Upper lobe of right lung (tissue), 1 donor: Measurements from ENCODE around the gene LRRC30. TPM values are rescaled to one million over a fixed set of nuclear protein-coding genes. Genes with fewer than 3 reads are reported as not detected.

Source experiments
- ATAC-seq: fragments of 200-7000 bp; cut with Tn5 transposase; one replicate; pipeline ENCODE4 v1.9.1; 2020; ENCODE audit warnings: mild to moderate bottlenecking, moderate library complexity
- DNase-seq: peaks from one replicate; pipeline ENCODE4 v3.0.0-alpha.2; 2020
- H3K27ac ChIP-seq: fragments of 200-600 bp; one replicate; pipeline ENCODE4 v1.8.0; 2022
- H3K27me3 ChIP-seq: fragments of 200-600 bp; one replicate; pipeline ENCODE4 v1.8.0; 2022; ENCODE audit warnings: mild to moderate bottlenecking
- H3K36me3 ChIP-seq: fragments of 200-600 bp; one replicate; pipeline ENCODE4 v1.8.0; 2022
- H3K4me1 ChIP-seq: fragments of 200-600 bp; one replicate; pipeline ENCODE4 v1.8.0; 2022
- H3K4me3 ChIP-seq: fragments of 200-600 bp; one replicate; pipeline ENCODE4 v1.8.0; 2022; ENCODE audit warnings: mild to moderate bottlenecking
- H3K9me3 ChIP-seq: fragments of 200-600 bp; one replicate; pipeline ENCODE4 v1.8.0; 2022
- intact Hi-C: fragments of 100-400 bp; cut with DNase I; formaldehyde crosslinking; loops from one replicate; pipeline ENCODE4 v1.11.0; 2022
- total RNA-seq: library from RNA; stranded (reverse); fragmentation: NEBNext Ultra II Directional; extraction: Animal tissue kit (Norgen Biotek cat#: 25700); gene quantifications from one replicate; pipeline ENCODE4 v1.2.1, GENCODE V29; 2021
- TF ChIP-seq, protein P1 (sequence below): fragments of 200-600 bp; IDR thresholded peaks from one replicate; pipeline ENCODE4 v1.8.0; 2022; ENCODE audit warnings: antibody characterized with exemption
- donor health status: DM: no; HTN: yes; CAD: no; lungs with severe emphysema.

LRRC30 gene
- total RNA-seq, 1 donor from 2014 or later: not detected

DNA sequence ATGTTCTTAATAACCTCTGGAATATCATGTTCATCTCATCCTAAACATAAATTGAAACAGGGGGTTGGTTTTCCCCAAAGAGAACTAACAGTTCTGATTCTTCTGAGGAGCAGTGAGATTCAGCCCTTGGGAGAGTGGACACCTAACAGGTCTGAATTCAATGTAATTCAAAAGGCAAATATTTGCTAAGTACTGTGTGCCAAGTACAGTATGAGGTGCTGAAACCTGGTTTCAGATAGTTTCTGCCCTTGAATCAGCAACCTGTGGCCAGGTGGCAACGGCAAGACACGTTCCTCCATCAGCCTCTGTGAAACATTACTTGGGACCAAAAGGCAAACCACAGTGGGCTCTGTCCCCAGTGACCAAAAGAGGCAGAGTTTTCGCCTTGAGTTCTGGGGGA, 1.3 kb downstream of the LRRC30 start:
- Histone ChIP-seq H3K27ac (no peak overlapping the region), H3K27me3 (no peaks in the 10 kb centered on the region), H3K36me3 (no peaks in the 10 kb centered on the region), H3K4me1 (peaks cover 3% of the 10 kb centered on the region), H3K9me3 (no peaks in the 10 kb centered on the region), H3K4me3 (no peak overlapping the region)
- intact Hi-C loops: no loop called here
- no peak for ATAC-seq
- TF ChIP-seq, protein P1, sequence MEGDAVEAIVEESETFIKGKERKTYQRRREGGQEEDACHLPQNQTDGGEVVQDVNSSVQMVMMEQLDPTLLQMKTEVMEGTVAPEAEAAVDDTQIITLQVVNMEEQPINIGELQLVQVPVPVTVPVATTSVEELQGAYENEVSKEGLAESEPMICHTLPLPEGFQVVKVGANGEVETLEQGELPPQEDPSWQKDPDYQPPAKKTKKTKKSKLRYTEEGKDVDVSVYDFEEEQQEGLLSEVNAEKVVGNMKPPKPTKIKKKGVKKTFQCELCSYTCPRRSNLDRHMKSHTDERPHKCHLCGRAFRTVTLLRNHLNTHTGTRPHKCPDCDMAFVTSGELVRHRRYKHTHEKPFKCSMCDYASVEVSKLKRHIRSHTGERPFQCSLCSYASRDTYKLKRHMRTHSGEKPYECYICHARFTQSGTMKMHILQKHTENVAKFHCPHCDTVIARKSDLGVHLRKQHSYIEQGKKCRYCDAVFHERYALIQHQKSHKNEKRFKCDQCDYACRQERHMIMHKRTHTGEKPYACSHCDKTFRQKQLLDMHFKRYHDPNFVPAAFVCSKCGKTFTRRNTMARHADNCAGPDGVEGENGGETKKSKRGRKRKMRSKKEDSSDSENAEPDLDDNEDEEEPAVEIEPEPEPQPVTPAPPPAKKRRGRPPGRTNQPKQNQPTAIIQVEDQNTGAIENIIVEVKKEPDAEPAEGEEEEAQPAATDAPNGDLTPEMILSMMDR: no peak
- no peak for DNase-seq

DNA sequence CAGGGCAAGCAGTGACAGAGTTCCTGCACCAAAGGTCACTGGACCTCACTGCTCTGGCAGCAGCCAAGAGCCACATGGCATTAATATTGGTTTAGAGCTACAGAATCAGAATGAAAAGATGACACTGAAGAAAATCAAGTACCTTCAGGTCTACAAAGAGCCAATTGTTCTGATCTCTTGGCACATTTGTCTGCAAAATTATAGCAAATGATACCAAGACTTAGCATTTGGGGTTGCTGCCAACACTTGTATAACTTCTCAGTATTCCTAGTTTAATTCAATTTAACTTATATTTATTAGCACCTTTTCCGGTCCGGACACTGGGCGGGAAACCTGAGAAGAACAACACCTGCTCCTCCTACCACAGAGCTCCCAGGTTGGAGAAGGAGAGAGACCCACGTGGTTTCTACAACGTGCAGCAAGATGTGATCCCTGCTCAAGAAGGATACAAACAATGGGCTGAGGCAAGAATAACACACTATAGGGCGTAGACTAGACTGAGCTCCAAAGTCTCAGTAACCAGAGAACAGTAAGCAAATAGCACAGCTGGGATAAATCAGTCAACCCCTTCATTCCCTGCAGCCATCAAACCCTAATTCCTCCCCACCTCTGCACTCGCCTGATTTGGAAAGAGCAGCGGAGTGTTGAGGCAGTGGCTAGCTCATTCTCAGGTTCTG, 2.4 kb downstream of the LRRC30 start:
- H3K27me3 ChIP-seq: no peaks in the 10 kb centered on the region
- ATAC-seq: no peak
- TF ChIP-seq, protein P1: no peak
- DNase-seq: no peak
- no peaks in the 10 kb centered on the region for H3K9me3 ChIP-seq
- intact Hi-C loops: no loop called here
- no peak overlapping the region for H3K4me3 ChIP-seq
- peaks cover 3% of the 10 kb centered on the region for H3K4me1 ChIP-seq
- H3K27ac ChIP-seq: no peak overlapping the region
- H3K36me3 ChIP-seq: no peaks in the 10 kb centered on the region

DNA sequence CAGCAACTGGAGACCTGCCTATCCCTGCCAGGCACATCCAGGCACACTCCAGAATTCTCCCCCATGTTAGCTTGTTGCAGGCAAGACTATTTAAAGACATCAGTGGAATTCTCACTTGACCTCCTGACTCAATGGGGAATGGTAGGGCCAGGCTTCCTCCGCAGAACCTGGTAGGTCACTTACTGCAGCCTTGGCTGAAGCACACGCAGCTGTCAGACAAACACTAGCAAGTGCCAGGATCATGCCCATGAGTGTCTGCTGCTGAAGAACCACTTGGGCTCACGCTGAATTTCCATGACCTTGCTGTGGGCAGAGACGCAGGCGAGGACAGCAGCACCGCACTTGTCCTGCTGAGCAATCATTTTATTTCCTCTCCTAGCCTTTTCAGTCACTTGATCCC, 3.2 kb downstream of the LRRC30 start:
- ATAC-seq (peak; percentile 83), DNase-seq (peak; percentile 63)
- Histone ChIP-seq H3K27ac (no peak overlapping the region), H3K9me3 (no peaks in the 10 kb centered on the region), H3K27me3 (no peaks in the 10 kb centered on the region), H3K36me3 (no peaks in the 10 kb centered on the region), H3K4me1 (peaks cover 3% of the 10 kb centered on the region), H3K4me3 (no peak overlapping the region)
- intact Hi-C loops: no loop called here
- TF ChIP-seq, protein P1: no peak

DNA sequence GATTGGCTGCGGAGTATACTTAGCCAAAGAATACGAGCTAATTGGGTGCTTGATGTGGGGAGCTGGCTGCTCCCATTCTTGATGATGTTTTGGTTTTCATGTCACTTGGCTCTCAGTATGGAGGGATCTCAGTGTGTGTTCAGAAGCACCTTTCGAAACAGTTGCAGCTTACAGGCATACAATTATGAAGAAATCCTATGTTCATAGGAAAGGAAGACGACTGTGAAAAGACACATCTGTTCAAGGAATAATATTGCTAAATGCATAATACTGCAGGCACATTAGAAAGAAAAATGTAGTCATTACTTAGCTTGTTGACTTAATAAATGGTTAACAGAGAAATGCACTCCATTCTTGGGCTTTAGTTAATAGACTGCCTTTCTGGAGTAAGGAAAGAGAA, 4.1 kb downstream of the LRRC30 start:
- TF ChIP-seq, protein P1: no peak

DNA sequence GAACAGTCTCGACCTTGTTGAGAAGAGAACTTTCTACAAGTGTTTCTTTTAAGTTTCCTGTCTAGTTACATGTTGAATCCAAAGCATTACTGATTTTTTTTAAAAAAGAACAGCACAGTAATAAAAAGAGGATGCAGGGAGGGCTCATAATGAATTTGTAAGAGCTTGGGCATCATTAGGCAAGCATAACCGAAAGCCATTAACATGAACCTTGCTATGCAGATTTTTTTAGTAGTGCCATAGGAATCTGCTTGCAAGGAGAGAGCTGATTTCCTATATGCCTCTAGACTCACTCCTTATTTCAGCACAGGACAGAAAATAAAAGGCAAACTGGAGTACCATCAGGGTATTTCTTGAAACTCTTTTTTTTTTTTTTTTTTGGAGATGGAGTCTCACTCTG, 5.2 kb downstream of the LRRC30 start:
- ATAC-seq: no peak
- Histone ChIP-seq H3K36me3 (no peaks in the 10 kb centered on the region), H3K9me3 (no peaks in the 10 kb centered on the region), H3K27ac (no peak overlapping the region), H3K27me3 (no peaks in the 10 kb centered on the region), H3K4me3 (no peak overlapping the region), H3K4me1 (peaks cover 3% of the 10 kb centered on the region)
- intact Hi-C loops: no loop called here
- TF ChIP-seq, protein P1: no peak
- DNase-seq: no peak

More for the DNA sequence above, 4.1 kb downstream of the LRRC30 start:
- Histone ChIP-seq H3K27me3 (no peaks in the 10 kb centered on the region), H3K4me3 (no peak overlapping the region), H3K27ac (no peak overlapping the region), H3K9me3 (no peaks in the 10 kb centered on the region), H3K4me1 (peaks cover 3% of the 10 kb centered on the region), H3K36me3 (no peaks in the 10 kb centered on the region)
- ATAC-seq (no peak), DNase-seq (no peak)
- intact Hi-C loops: no loop called here

DNA sequence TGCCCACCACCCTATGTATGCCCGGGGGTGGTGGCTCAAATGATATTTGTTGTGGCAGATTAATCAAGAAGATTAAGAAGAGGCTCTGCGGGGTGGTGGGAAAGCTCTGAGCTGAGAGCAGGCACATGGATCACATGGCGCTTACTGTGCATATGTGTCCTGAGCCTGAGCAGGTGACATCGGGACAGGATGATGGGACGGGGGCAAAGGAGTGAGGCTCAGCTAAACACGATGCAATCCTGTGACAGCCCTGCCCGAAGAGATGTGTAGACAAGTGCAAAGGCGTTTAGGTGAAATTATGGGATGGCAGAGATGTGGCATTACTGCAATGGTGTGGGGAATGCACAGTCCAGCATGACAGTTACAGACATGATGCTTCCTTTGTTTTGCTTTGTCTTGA, 6.0 kb downstream of the LRRC30 start:
- DNase-seq: no peak
- H3K4me1 ChIP-seq: peaks cover 3% of the 10 kb centered on the region
- TF ChIP-seq, protein P1: no peak
- no peaks in the 10 kb centered on the region for H3K36me3 ChIP-seq
- H3K27me3 ChIP-seq: no peaks in the 10 kb centered on the region
- no peak overlapping the region for H3K4me3 ChIP-seq
- H3K27ac ChIP-seq: no peak overlapping the region
- ATAC-seq: no peak
- H3K9me3 ChIP-seq: no peaks in the 10 kb centered on the region
- intact Hi-C loops: no loop called here
